GM18505 (cell line): Measurements from ENCODE around the gene ADAMTS17.

ENCODE experiments used
- ATAC-seq: cut with Tn5 transposase; IDR thresholded peaks from one replicate; pipeline ENCODE4 v1.9.1; 2021; ENCODE audit not compliant: unreplicated experiment
- POLR2A ChIP-seq: IDR thresholded peaks from 4 replicates; pipeline ENCODE4 v1.6.1; 2011; ENCODE audit warnings: borderline replicate concordance; ENCODE audit not compliant: insufficient read depth, insufficient read length; ENCODE audit errors: extremely low read depth

Gene ADAMTS17

DNA sequence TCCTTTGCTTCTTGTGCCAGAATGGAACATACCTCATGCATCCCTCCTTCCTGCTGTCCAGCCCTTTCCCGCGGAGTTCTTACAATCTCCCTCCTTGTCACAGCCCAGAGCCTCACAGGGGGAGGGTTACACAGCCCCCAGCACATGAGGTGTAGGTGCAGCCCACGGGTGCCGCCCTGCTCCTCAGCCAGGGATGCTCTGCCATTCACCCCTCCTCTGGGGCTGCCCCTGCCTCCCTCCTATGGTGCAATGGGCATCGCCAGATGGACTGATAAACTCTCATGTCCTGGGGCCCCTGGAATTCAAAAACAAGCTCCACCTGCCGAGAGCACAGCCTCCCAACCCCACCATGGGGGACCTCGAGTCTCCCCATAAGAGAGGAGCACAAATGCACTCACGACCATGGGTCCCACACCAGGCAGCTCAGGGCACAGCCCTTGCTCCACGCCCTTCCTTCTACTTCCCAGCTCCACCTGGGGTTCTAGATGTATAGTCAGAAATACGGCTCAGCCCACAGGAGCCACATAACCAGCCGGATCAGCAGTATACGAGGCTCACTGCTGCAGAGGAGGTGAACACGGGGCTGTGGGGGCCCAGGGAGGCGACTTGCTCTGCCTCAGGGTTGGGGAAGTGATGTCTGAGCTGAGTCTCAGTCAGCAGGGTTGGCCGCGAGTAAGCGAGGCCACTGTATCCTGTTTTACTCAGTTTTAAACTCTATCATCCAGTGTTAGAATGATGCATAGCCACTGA lies 338.8 kb downstream of the ADAMTS17 start:
- no peak for ATAC-seq
- no peak for TF ChIP-seq POLR2A

DNA sequence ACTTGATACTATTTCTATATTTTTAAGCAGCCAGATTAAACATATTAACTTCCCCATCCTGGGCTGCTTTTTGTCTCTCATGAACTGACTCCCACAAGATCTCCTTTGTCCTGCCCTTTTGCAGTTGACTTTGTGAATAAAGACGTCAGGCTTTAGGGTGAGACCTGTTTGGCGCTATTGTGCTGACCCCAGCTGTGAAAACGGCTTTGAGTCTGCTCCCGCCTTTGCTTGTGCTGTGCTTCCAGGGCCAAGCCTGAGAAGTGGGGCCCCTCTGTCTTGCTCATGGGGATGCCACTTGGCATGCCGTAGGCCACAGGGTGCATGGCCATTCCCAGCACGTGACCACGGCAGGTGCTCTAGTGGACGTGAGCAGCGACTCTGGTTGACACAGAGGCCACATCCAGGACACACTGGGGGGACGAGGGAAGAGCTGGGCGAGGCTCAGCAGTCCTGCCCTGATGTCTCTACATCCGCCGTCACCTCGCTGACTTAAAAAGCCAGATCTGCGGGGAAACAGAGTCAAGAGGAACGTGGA lies 339.6 kb downstream of the ADAMTS17 start:
- TF ChIP-seq POLR2A = no peak
- ATAC-seq = no peak

DNA sequence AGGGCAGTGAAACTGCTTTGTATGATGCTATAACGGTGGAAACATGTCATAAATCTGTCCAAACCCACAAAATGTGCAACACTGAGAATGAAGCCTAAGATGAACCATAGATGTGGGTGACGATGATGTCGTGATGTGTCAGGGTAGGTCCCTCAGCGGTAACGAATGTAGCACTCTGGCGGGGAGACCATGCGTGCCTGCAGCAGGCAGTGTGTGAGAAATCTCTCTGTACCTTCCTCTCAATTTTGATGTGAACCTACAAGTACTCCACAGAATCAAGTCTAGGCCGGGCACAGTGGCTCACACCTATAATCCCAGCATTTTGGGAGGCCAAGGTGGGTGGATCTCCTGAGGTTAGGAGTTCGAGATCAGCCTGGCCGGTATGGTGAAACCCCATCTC lies 340.4 kb downstream of the ADAMTS17 start:
- no peak for TF ChIP-seq POLR2A
- ATAC-seq = no peak

DNA sequence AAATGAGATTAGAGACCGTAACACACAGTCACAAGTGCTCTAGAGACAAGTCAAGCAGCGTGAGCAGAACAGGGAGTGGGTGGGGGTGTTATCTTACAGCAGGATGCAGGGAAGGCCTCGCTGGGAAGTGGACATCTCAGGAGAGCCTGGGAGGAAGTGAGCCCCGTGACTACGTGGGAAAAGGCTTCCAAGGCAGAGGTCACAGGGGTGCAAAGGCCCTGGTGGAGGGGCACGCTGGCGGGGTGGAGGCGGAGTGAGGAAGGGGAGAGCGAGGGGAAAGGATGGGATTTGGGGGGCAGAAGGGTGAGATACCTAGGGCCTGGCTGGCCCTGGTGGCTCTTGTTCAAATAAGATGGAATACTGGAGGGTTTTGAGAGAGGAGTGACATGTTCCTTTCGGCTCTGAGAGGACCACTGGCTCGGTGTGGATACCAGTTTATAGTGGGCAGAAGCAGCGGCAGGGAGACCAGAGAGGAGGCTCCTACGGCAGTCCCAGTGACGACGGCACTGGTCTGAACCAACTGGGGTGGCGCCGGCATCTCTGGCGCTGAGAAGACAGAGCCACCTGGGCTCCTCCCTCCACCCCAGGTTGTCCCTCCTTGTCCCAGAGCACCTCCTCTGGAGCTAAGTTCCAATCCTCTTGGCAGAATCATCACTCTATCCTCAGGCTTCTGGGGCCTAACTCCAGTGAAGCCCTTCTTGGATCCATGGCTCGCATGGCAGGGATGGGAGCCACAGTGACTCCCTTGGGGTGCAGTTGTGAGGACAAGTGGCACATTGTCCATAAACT lies 342.3 kb downstream of the ADAMTS17 start:
- ATAC-seq = no peak
- TF ChIP-seq POLR2A = no peak

DNA sequence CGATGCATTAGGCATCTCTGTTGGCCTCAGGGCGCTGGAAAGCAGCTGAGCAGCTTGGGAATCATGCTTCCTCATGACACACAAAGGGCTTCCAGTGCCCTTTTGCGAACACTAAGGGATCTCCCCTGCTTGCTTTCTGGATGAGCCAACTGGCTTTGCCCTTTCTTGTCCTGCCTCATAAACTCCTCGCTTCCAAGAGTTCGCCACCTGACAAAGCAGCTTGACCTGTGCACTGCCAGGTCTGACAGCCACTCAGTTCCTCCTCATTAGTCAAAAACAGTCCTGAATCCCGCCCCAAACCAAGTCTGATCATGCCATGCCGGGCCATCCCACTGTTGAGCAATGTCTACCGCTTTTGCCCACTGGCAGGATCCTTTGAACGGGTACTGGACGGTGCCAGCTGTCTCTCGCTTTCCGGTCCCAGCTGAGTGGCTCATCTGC lies 343.1 kb downstream of the ADAMTS17 start:
- no peak for TF ChIP-seq POLR2A
- ATAC-seq = no peak

GRCh38 chr15:99997112-99997651 lies 344.6 kb downstream of the ADAMTS17 start:
- TF ChIP-seq POLR2A = no peak
- ATAC-seq = no peak

- ATAC-seq = no peak
Measured at GRCh38 chr15:99996660-99997059, 345.1 kb downstream of the ADAMTS17 start.

DNA sequence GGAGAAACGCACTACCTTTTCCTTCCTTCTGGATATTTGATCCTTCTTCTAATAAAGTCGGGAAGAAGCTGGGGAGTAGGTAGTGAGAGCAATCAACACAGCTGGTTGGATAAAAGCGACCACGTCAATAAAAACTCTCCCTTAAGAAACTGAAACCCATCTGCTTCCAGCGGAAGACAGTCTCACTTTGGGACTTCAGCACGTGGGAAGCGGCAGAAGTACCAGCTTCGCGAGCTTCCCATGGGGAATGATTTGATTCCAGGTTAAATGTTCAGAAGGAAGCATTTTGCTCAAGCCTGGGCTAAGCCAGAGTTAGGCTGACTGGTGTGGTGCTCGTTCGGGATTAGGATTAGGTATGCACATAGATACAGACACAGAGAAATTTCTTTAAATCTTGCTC lies 346.2 kb downstream of the ADAMTS17 start:
- ATAC-seq = no peak
- TF ChIP-seq POLR2A = no peak

More at GRCh38 chr15:99996660-99997059, 345.1 kb downstream of the ADAMTS17 start:
- no peak for TF ChIP-seq POLR2A

- ATAC-seq = no peak
- no peak for TF ChIP-seq POLR2A
Measured at GRCh38 chr15:99994849-99995248, 346.9 kb downstream of the ADAMTS17 start.

GRCh38 chr15:99993681-99994131 lies 348.1 kb downstream of the ADAMTS17 start:
- no peak for ATAC-seq
- TF ChIP-seq POLR2A = no peak

DNA sequence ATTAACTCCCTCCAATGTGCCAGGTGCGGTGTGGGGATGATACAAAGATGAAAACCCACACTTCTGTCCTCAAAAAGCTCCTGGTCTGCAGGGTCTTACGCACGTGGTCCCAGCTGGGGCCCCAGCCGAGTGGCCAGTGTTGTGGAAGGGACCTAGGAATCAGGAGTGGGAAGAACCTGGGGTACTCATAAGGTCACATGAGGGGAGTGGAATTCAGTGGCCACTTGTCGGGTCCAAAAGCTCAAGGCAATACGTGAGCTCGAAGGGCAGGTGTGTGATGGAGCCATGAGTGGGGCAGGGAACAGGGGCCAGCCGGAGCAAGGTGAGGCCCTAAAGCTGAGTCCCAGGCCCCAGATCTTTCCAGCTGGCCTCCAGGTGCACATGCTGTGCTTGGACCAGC lies 348.5 kb downstream of the ADAMTS17 start:
- TF ChIP-seq POLR2A = no peak
- ATAC-seq = no peak

DNA sequence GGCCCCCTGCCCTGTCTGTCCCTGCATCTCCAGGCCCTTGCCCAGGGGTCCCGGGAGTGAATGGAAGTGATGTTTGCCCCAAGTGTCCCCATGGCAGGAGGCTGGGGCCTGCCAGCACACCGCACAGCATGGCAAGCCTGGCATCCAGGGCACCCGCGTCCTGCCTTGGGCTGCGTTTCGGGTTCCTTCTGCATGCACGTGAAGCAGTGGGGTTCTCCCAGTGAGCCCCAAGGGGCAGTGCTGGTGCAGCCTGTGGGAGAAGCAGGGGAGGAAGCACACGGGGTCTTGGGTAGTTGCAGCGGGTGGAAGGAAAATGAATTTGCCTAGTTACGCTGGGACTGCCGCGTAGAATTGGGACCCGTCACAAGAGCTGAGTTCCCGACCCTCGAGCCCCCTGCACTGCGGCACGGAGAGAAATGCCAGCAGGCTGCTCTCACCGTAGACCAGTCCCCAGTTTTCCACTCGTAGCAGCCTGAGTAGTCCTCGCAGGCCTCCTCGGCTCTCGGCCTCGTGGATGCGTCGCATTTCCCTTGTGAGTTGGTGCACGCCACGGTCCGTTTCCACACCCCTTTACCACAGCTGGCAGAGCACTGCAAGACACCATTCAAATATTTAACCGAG lies 349.1 kb downstream of the ADAMTS17 start:
- no peak for ATAC-seq
- TF ChIP-seq POLR2A = no peak

GRCh38 chr15:99989095-99989494 lies 352.7 kb downstream of the ADAMTS17 start:
- no peak for ATAC-seq
- no peak for TF ChIP-seq POLR2A
